ENCODE data around the gene ACSL1. TPM values are rescaled to one million over a fixed set of nuclear protein-coding genes. Genes with fewer than 3 reads are reported as not detected.

The ACSL1 gene
- total and polyA plus RNA-seq, 2 of the 8 experiments (the other 6 are each of a cell fraction or from before 2014, with no cell fraction given): 2.3 to 8.7 TPM

GRCh38 chr4:184850431-184851199 is 24.8 kb upstream of the ACSL1 start:
- Histone ChIP-seq H3K79me1 (ENCODE audit: low read depth, low read length) (no peaks in the 10 kb centered on the region), H3K79me2 (ENCODE audit: control insufficient read depth in 1 of 2, insufficient read depth in 2 of 2, low read length in 2 of 2) (no peaks in the 10 kb centered on the region), H3K14ac (ENCODE audit: insufficient read length) (no peak overlapping the region), H3K23ac (ENCODE audit: insufficient read length) (no peak overlapping the region), H2BK15ac (ENCODE audit: low read length) (no peak overlapping the region), H2BK5ac (ENCODE audit: low read depth, low read length) (no peak overlapping the region), H2BK120ac (replicated peaks; ENCODE audit: low read depth, low read length) (no peak overlapping the region), H2AK5ac (ENCODE audit: low read depth, low read length) (no peak overlapping the region), H4K5ac (ENCODE audit: insufficient read length, low read depth, low read length) (no peak overlapping the region), H3K9me3 (ENCODE audit: insufficient read depth in 2 of 2, low read depth in 1 of 2, low read length in 1 of 2) (no peaks in the 10 kb centered on the region), H4K91ac (replicated peaks; ENCODE audit: insufficient read length, low read length) (no peak overlapping the region), H3K9ac (replicated peaks in 1 of 4; ENCODE audit: extremely low read depth in 1 of 4, low read depth in 3 of 4, low read length in 3 of 4) (no peak overlapping the region), H3K4me2 (ENCODE audit: insufficient read depth in 1 of 2, low read depth in 2 of 2, low read length in 2 of 2) (no peak overlapping the region), H3K56ac (replicated peaks; ENCODE audit: insufficient read length, low read depth, low read length) (no peak overlapping the region), H4K20me1 (replicated peaks in 1 of 2; ENCODE audit: control insufficient read depth in 1 of 2, insufficient read depth in 2 of 2, low read length in 2 of 2) (no peaks in the 10 kb centered on the region), H3K4me3 (ENCODE audit: extremely low read depth in 1 of 4, insufficient read depth in 2 of 4, low read depth in 3 of 4, low read length in 4 of 4) (no peak overlapping the region), H3K27ac (ENCODE audit: low read depth, low read length) (no peak overlapping the region), H3K4ac (replicated peaks; ENCODE audit: insufficient read length, low read depth, low read length) (no peak overlapping the region), H2BK12ac (ENCODE audit: low read depth, low read length) (no peak overlapping the region), H3K23me2 (ENCODE audit: low read depth, low read length) (no peaks in the 10 kb centered on the region), H3K36me3 (ENCODE audit: control insufficient read depth in 2 of 4, insufficient read depth in 4 of 4, low read length in 3 of 4) (no peaks in the 10 kb centered on the region), H2AFZ (ENCODE audit: low read length) (no peak overlapping the region), H3K27me3 (replicated peaks in 1 of 4; ENCODE audit: control insufficient read depth in 3 of 4, extremely low read depth in 1 of 4, insufficient read depth in 3 of 4, low read length in 3 of 4) (no peaks in the 10 kb centered on the region), H3K4me1 (replicated peaks in 1 of 4; ENCODE audit: control insufficient read depth in 3 of 4, insufficient read depth in 4 of 4, low read length in 3 of 4) (no peaks in the 10 kb centered on the region), H2BK20ac (ENCODE audit: low read length) (no peak overlapping the region), H4K8ac (ENCODE audit: extremely low read depth, insufficient read depth, low read length) (no peak overlapping the region), H3K18ac (ENCODE audit: extremely low read depth, low read length) (no peak overlapping the region)
- FAIRE-seq (no peak), DNase-seq (ENCODE audit: low read depth in 1 of 2, low spot score in 2 of 2) (no peak)
- ChIA-PET CTCF (ENCODE audit: partially characterized antibody) (interaction anchor here (0.6 to 1.0 kb wide), 4 partner anchors 9 to 155 kb away, joined by 3 to 4 read pairs (median 3); no protein-coding TSS in a partner anchor), POLR2A (ENCODE audit: partially characterized antibody) (no interaction called here)
- 83% methylated on average over 10 of the region's 10 CpGs; no CpG with 5 or more reads in 1 of the 2 experiments for WGBS, 2 experiments (ENCODE audit: extremely low coverage in 1 of 2, insufficient coverage in 1 of 2, insufficient read length in 1 of 2, insufficient replicate concordance in 2 of 2, low coverage in 1 of 2, low lambda C conversion rate in 2 of 2, missing lambda C conversion rate in 1 of 2)

Data from H1 (cell line).